Ovary (tissue), 3 donors: Measurements from ENCODE around the gene MAP3K7.

Experiments
- CTCF ChIP-seq, 3 donors: fragments of 450-650 bp in 2 of 3; fragments of 200-600 bp in 1 of 3; IDR thresholded peaks; one replicate each; pipeline versions ENCODE4 v1.5.1 to v1.8.0; 2016 to 2022; ENCODE audit warnings: antibody characterized with exemption in 3 of 3, mild to moderate bottlenecking in 1 of 3
- POLR2A ChIP-seq: fragments of 450-650 bp; IDR thresholded peaks from one replicate; pipeline ENCODE4 v1.6.1; 2017; ENCODE audit warnings: antibody characterized with exemption, mild to moderate bottlenecking, moderate library complexity
- donor health status: DM: no; HTN: no; CAD: no.

- TF ChIP-seq CTCF (IDR thresholded peaks at IDR 0.05) (no peak), POLR2A (no peak)
Observed at GRCh38 chr6:90478278-90478677, 108.6 kb downstream of the MAP3K7 start.
